Measurements from ENCODE around the gene PFAS.

Gene PFAS

GRCh38 chr17:8234361-8235270 is 14.5 kb upstream of the PFAS start:
- no peak for DNase-seq (ENCODE audit: low read depth)

DNA sequence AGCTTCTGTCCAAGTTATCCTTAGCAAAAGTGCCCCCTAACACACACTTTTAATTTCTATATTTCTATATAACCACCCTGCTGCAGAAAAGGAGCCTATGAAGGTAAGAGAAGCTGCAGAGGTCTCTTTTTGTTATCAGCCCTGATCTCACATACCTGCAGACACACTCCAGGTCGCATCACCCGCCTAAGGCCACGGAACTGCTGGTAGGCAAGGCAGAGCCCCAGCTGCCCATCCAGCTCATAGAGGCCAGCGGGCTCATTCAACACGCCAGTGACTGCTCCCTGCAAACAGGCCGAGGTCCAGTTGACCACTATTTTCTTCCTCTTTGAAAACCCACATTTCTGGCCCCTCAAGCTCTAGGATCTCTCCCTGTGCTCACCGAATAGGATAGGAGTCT is 13.4 kb upstream of the PFAS start:
- no peak for DNase-seq (ENCODE audit: low read depth)
- no peak for TF ChIP-seq CTCF (conservative IDR thresholded peaks at IDR 0.05; ENCODE audit: low read length)
- H3K4me3 ChIP-seq (ENCODE audit: low read length): no peak overlapping the region

More at GRCh38 chr17:8234361-8235270, 14.5 kb upstream of the PFAS start:
- no peak for TF ChIP-seq CTCF (conservative IDR thresholded peaks at IDR 0.05; ENCODE audit: low read length)
- no peak overlapping the region for H3K4me3 ChIP-seq (ENCODE audit: low read length)

GRCh38 chr17:8237175-8237574 is 11.9 kb upstream of the PFAS start:
- TF ChIP-seq CTCF (conservative IDR thresholded peaks at IDR 0.05; ENCODE audit: low read length): no peak
- H3K4me3 ChIP-seq (ENCODE audit: low read length): no peak overlapping the region
- DNase-seq (ENCODE audit: low read depth): no peak

DNA sequence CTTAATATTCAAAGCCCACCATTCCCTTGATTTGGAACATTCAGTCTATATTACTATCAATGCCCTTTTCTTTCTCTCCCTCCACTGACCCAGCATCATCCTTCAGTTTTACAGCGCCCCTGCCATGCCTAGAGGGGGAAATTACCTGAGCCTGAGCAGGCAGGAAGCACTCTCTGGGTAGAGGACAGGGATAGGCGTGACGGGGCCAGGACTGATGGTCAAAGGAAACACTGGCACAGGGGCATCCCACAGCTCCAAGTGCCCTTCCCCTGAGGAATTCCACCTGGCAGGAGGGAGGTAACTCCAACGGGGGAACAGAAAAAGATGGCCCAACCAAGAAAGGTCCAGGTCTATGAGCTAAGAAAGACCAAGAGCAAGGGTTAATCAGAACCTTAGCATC is 11.2 kb upstream of the PFAS start:
- no peak for DNase-seq (ENCODE audit: low read depth)
- no peak for TF ChIP-seq CTCF (conservative IDR thresholded peaks at IDR 0.05; ENCODE audit: low read length)
- H3K4me3 ChIP-seq (ENCODE audit: low read length): no peak overlapping the region

- H3K4me3 ChIP-seq (ENCODE audit: low read length): no peak overlapping the region
- TF ChIP-seq CTCF (conservative IDR thresholded peaks at IDR 0.05; ENCODE audit: low read length): no peak
- DNase-seq (ENCODE audit: low read depth): no peak
Observed at GRCh38 chr17:8243827-8244226, 5.3 kb upstream of the PFAS start.

GRCh38 chr17:8244768-8245167 is 4.3 kb upstream of the PFAS start:
- no peak for DNase-seq (ENCODE audit: low read depth)
- no peak overlapping the region for H3K4me3 ChIP-seq (ENCODE audit: low read length)
- TF ChIP-seq CTCF (conservative IDR thresholded peaks at IDR 0.05; ENCODE audit: low read length): no peak
